GM18526 (cell line): Measurements from ENCODE around the gene CYREN.

Experiments
- POLR2A ChIP-seq: IDR thresholded peaks from 3 replicates; pipeline ENCODE4 v1.6.1; 2011; ENCODE audit not compliant: insufficient read length; ENCODE audit errors: extremely low read depth

The CYREN gene

GRCh38 chr7:135186261-135186540 is 15.7 kb upstream of the CYREN start:
- TF ChIP-seq POLR2A: no peak

GRCh38 chr7:135185471-135186260 is 15.2 kb upstream of the CYREN start:
- no peak for TF ChIP-seq POLR2A

- TF ChIP-seq POLR2A: no peak
Measured at GRCh38 chr7:135184254-135184841, 13.8 kb upstream of the CYREN start.

GRCh38 chr7:135183478-135183877 is 13.0 kb upstream of the CYREN start:
- no peak for TF ChIP-seq POLR2A

- TF ChIP-seq POLR2A: peak; percentile 21
Measured at GRCh38 chr7:135181929-135182678, 11.6 kb upstream of the CYREN start.

- TF ChIP-seq POLR2A: no peak
Measured at GRCh38 chr7:135181261-135181928, 10.9 kb upstream of the CYREN start.

- no peak for TF ChIP-seq POLR2A
Measured at GRCh38 chr7:135180122-135180521, 9.6 kb upstream of the CYREN start.

- TF ChIP-seq POLR2A: peak; percentile 2
Measured at GRCh38 chr7:135179321-135179925, 8.9 kb upstream of the CYREN start.

GRCh38 chr7:135178364-135178763 is 7.9 kb upstream of the CYREN start:
- no peak for TF ChIP-seq POLR2A

- TF ChIP-seq POLR2A: peak; percentile 5
Measured at GRCh38 chr7:135177028-135177696, 6.7 kb upstream of the CYREN start.

GRCh38 chr7:135175931-135176330 is 5.4 kb upstream of the CYREN start:
- TF ChIP-seq POLR2A: no peak

GRCh38 chr7:135174941-135175340 is 4.4 kb upstream of the CYREN start:
- TF ChIP-seq POLR2A: no peak

- peak; percentile 27 for TF ChIP-seq POLR2A
Measured at GRCh38 chr7:135171581-135172291, 1.2 kb upstream of the CYREN start.

GRCh38 chr7:135169964-135170273 is 588 bp downstream of the CYREN start:
- no peak for TF ChIP-seq POLR2A

GRCh38 chr7:135169141-135169963 is 1.2 kb downstream of the CYREN start:
- no peak for TF ChIP-seq POLR2A
